Breast epithelium (tissue), 3 donors: Measurements from ENCODE around the gene TMEM106C.

Source experiments
- POLR2A ChIP-seq: fragments of 450-650 bp; IDR thresholded peaks from one replicate; pipeline ENCODE4 v1.6.1; 2016; ENCODE audit warnings: antibody characterized with exemption, mild to moderate bottlenecking, moderate library complexity
- POLR2AphosphoS5 ChIP-seq, 3 donors: sonication (generic); formaldehyde crosslinking; IDR thresholded peaks; one replicate each; pipeline ENCODE4 v1.6.1; 2017; ENCODE audit warnings: antibody characterized with exemption in 3 of 3
- TF ChIP-seq, protein P1 (sequence below), 3 donors: fragments of 450-650 bp; IDR thresholded peaks; one replicate each; pipeline ENCODE4 v1.5.1; 2016 to 2017; ENCODE audit warnings: antibody characterized with exemption in 3 of 3, mild to moderate bottlenecking in 3 of 3, moderate library complexity in 3 of 3

DNA sequence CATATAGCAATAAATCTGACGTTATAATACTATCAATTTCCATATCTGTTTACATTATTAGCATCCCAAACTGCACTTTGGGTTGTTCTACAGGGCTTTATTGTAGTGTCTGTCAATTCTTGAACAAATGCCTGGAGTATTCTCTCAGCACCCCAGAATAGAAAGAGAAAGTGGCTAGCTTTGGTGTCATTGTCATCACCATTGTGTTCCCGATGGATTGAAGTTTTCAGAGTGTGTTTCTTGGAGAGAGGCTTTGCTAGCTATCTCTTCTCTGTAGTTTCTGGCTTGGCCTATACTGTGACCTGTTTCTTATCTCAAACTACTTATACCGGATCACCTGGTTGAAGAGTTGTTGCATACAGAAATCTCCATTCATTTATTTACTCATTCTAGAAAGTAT lies 6.4 kb downstream of the TMEM106C start:
- TF ChIP-seq, protein P1, sequence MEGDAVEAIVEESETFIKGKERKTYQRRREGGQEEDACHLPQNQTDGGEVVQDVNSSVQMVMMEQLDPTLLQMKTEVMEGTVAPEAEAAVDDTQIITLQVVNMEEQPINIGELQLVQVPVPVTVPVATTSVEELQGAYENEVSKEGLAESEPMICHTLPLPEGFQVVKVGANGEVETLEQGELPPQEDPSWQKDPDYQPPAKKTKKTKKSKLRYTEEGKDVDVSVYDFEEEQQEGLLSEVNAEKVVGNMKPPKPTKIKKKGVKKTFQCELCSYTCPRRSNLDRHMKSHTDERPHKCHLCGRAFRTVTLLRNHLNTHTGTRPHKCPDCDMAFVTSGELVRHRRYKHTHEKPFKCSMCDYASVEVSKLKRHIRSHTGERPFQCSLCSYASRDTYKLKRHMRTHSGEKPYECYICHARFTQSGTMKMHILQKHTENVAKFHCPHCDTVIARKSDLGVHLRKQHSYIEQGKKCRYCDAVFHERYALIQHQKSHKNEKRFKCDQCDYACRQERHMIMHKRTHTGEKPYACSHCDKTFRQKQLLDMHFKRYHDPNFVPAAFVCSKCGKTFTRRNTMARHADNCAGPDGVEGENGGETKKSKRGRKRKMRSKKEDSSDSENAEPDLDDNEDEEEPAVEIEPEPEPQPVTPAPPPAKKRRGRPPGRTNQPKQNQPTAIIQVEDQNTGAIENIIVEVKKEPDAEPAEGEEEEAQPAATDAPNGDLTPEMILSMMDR (IDR thresholded peaks at IDR 0.05): no peak
- TF ChIP-seq POLR2A (no peak), POLR2AphosphoS5 (IDR thresholded peaks at IDR 0.05) (no peak)
